NCI-H748 treated with DMSO at 0.1 percent for 48 hours (cell line): ENCODE measurements around the gene CCDC110.

Experiments
- DNase-seq: peaks from one replicate; lab custom pipeline; 2025; lab: John Stamatoyannopoulos, UW

The CCDC110 gene

DNA sequence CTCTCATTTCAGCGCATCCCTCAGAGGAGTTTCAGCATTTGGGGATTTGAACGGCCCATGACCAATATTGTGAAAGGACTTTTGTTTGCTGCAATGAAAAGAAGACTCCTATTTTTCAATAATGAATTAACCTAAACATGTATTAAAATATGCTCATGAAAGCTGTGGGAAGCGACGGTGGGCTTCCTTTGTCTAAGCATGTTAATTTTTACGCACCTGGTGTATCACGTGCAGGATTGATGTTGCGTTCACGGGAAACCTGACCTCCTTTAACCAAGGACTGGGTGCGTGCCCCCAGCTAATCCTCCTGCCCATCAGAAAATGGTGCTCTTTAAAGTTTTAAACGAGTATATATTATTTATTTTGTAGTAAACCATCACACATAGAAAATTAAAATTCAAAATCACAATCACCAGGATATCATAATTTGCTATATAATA, 590 bp upstream of the CCDC110 start:
- no peak for DNase-seq

DNA sequence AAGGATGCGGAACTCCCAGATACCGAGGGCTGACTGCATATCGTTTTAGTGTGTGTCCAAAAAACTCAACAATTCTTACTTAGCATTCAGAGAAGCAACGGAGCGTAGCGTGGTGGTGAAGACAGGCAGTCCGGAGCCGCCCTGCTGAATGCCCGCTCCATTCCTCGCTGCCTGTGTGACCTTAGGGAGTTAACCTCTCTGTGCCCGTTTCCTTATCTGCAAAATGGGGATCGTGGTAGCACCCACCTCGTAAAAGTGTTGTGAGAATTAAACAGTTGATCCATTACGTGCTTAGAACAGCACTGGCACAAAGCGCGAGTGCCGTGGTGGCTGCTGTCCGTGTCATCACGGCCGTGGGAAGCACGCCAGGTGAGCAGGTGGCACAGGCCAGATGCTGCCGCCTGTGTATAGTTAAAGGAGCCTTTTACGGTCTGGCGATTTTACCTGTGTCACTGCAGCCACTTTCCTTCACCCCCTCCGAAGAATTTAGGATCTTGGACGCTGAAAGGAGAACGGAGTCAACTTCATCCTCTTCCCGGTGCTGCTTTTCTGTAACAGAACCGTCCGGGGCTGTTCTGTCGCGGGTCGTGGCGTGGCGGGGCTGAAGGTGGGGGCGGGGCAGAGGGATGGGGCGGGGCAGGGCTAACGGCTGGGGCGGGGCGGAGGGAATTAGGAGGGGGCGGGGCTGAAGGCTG, 885 bp downstream of the CCDC110 start:
- peak; percentile 30 for DNase-seq

DNA sequence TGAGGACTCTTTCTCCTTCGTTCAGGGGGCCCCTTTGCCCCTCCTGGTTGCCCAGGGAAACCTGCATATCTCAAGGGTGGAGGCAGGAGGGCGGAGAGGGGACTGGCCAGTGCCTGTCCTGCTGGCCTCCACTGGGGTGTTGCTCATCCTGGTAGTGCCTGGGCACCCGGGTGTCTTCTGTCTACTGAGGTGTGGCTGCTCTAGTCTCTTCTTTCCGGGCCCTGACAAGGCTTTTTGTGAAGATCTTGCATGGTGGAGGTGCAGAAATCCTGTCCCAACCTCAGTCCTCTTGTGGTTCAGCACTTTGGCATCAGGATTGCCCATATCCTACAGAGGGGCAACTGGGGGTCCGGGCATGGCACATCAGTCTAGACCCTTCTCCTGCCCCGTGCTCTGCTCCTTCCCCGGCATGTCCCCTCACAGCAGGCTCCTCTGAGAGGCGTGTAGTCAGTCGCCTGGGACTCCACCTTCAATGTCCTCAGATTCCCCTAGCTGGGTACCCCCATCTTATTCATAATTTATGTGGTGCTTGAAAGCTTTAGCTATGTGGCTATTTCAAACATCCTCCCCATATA, 1.9 kb downstream of the CCDC110 start:
- DNase-seq: no peak

DNA sequence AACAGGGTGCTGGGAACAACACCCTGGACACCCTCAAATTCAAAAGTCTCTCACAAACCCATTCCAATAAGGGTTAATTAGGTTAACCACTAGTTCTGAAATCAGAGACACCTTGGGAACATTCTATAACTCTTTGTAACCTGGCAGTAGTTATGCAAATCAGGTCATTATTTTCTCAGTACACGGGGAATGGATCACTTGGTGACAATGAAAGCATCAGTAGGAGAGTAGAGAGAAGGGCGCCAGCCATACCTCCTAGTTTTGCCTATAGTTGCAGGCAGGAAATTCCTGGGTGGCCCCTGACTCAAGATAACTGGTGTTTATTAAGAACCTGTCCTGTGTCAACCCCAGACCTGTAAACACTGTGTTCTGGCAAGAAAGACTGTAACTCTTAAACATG, 2.5 kb downstream of the CCDC110 start:
- no peak for DNase-seq

DNA sequence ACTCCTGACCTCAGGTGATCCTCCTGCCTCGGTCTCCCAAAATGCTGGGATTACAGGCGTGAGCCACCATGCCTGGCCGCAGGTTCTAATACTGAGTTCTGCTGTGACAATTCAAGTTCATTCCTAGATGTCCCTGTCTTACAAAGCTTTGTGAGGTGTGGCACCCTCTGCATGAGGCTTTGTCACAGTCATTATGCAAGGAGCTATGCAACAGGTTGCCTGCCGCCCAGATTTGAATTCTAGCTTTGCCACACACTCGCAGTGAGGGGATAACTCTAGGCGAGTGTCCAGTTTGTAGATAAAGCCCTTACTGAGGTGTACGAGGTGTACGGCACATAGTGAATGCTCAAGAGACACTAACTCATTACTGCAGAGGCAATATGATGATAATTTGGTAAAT, 3.5 kb downstream of the CCDC110 start:
- no peak for DNase-seq

DNA sequence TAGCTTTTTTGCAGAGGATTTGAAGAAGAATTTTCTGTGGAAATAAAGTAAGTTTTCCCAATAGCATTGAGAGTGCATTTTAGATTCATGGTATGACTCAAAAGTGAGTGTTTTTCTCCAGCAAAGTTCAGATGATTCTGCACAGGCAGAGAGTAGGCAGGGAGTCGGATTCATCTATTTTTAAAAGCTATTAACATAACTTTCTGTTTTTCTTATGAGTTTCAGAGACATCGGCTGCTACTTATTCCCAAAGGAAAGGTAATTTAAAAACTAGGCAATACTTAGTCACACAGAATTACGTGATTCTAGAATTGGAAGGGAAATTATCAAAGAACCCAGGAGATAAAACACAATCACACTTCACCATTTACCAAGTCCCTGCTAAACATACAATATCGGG, 4.4 kb downstream of the CCDC110 start:
- no peak for DNase-seq

DNA sequence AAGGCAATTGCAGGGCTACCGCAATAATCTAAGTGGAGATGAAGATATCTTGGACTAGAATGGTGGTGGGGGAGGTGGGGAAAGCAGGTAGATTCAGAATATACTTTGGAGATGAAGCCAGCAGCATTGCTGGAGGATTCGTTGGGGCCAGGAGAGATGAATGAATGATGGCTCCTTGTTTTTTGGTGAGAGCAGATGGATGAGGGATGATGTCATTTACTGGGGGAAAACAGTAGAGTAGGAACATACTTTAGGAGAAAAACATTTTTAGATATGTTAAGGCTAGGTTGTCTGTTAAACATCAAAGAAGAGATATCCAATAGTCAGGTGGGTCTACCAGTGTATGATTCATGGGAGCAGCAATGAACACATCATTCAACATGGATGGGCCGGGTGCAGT, 5.8 kb downstream of the CCDC110 start:
- no peak for DNase-seq

DNA sequence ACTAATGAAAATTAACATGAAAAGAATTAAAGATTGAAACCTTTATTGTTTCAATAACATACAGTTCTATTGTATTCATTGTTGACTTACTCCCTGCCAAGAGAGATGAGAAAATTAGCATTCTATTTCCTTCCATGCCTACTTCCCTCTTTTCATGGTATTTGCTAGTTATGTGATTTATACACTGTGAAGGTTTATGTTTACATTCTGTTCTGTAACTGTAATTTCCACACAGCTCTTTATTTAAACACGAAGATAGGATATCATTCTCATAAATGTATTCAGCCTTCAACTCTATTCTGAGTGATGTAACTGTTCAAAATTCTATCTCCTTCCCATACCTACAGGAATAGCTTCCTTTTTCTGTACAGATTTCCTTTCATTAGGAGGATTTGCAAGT, 6.6 kb downstream of the CCDC110 start:
- DNase-seq: no peak

DNA sequence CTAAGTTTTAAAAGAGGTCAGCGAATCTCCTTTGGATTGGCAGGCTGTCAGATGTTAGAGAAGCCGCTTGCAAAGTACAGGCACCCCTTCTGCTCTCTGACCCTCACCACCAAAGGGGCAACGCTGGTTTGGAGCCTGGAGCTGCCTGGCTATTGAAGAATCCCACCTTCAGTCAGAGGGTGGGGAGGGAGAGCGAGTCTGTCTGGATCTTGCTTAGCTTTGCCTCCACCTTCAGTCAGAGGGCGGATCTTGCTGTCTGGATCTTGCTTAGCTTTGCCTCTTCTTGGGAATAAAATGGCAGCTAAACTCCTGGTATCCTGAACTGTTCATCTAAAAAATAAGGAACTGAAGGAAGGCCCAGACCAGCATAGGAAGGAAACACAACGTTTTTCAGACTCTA, 7.3 kb downstream of the CCDC110 start:
- no peak for DNase-seq

DNA sequence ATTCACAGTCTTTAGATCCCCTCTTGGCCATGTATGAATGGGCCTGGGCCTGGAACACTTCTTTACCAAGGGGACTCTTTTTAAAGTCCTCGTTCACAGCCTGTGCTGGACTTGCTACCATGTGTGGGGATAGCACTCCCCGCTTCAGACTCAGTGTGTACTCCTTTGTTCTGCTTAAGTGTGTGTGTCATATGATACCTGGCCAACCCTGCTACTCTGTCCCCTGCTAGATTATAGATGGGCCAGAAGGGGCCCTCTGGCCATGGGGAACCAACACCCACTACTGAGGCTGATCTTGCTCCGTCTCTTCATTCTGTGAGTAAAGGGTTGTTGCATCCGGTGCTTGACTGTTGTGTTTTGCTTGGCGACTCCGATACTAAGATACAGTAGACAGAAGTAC, 8.0 kb downstream of the CCDC110 start:
- DNase-seq: no peak

DNA sequence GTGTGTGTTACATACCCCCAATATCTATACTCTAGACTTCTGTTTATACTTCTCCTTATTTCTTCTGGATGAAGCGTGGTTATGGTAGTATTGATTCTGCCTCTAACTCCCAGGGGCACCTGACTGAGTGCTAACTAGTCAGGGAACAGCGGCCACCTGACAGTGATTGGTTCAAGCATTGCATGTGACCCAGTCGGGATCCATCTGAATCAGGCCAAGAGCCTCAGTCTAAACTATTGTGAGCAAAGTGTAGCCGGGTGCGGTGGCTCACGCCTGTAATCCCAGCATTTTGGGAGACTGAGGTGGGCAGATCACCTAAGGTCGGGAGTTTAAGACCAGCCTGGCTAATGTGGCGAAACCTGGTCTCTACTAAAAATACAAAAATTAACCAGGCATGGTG, 10.0 kb downstream of the CCDC110 start:
- no peak for DNase-seq

DNA sequence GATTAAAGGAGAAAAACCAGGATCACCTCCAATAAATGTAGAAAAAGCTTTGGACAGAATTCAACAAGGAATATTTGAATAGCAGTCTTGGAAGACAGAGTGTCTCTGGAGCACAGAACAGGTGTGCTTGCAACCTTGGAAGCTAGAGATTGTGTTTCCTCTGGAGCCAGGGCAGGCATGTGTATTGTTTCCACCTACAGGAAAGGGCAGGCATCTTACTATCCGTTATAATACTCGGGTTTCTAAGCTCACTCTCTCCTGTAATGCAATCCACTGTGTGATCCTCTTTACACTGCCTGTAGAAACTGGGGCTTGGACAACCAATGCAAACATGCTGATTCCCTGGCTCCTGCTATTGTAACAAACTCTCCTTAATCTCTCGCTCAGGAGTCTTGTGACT, 14.4 kb downstream of the CCDC110 start:
- DNase-seq: no peak

DNA sequence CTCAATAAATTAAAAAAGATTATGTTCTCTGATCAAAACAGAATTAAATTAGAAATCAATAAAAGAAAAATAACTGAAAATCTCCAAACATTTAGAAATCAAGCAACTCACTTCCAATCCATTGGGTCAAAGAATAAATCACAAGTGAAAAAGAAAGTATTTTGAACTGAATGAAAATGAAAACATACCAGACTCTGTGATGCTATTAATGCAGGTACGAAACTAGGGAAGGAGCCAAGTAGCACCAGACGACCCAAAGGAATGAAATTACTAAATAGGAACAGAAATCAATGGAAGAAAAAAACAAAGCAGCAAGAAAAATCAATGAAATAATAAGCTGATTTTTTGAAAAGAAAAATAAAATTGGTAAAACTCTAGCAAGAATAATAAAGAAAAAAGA, 15.4 kb downstream of the CCDC110 start:
- no peak for DNase-seq

DNA sequence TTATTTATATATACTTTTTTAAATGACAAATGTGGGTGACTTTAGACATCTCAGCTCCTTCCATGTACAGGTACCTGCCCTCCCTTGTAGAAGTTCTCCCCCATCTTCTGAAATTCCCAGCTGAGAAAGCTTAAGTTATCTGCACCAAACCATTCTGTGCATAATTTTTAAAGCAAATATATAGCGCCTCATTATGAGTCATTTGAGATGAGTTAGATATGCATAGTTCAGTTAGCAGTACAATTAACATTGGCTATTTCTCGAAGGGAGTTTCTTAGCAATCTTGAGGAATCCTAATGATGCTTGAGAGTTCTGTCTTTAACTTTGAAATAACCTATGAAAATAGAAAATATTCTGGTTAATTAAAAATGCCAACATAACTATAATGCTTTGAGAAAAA, 26.3 kb downstream of the CCDC110 start:
- no peak for DNase-seq

DNA sequence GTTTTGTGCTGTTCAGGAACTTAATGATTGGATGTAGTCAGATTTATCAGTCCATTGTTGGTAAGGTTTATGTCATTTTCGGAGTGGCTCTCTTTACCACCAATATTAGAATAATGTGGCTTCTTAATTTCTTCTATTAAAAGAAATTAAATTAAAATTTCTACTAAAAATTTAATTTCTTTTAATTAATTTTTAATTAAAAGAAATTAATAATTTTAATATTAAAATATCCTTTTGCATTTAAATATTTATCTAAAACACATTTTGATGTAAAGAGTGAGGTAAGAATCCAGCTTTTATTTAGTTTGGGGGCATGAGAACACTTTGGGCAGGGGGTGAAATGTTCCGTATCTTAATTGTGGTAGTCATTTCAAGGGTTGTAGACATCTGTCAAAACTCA, 30.1 kb downstream of the CCDC110 start:
- no peak for DNase-seq

DNA sequence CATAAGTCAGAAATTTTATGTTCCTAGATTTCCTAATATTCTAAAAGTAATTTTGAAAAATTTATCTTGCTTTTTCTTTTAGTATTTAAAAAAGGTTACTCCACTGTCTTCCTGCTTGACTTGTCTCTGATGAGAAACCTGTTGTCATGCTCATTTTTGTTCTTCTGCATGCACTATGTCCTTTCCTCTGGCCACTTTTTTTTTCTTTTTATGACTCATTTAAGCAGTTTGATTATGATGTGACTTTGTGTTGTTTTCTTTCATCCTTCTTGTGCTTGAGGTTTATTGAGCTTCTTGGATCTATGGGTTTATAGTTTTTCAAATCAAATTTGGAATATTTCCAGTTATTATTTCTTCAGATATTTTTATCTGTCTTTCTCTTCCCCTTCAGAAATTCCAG, 33.7 kb downstream of the CCDC110 start:
- no peak for DNase-seq

DNA sequence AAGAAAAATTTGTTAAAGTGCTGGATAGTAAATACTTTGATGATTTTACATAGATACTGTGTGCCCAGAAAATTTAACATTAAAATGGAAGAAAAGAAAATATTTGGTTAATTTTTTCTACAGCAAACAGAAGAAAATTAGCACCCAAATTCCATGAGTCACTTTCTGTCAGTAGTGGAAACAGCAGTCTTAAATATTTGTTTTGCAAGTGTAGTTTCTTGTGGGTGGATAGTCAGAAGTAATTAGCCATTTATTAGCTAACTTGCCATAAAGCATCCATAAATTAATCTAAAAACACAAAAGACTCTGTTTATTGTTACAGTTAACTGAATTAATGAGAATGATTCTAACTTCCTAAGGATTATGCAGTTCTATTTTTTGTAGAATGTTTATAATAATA, 36.1 kb downstream of the CCDC110 start:
- DNase-seq: no peak

DNA sequence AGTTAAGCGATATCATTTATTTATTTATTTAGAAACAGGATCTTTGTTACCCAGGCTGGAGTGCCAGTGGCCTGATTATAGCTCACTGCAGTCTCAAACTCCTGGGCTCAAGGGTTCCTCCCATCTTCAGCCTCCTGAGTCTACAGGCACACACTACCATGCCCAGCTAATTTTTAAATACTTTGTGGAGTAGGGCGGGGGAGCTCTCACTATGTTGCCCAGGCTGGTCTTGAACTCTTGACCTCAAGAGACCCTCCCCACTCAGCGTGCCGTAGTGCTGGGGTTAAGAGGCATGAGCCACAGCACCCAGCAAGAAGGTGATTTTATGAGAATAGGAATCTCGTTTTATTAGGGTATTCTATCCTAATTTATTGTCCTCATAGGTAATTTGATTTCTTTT, 41.9 kb downstream of the CCDC110 start:
- DNase-seq: no peak

DNA sequence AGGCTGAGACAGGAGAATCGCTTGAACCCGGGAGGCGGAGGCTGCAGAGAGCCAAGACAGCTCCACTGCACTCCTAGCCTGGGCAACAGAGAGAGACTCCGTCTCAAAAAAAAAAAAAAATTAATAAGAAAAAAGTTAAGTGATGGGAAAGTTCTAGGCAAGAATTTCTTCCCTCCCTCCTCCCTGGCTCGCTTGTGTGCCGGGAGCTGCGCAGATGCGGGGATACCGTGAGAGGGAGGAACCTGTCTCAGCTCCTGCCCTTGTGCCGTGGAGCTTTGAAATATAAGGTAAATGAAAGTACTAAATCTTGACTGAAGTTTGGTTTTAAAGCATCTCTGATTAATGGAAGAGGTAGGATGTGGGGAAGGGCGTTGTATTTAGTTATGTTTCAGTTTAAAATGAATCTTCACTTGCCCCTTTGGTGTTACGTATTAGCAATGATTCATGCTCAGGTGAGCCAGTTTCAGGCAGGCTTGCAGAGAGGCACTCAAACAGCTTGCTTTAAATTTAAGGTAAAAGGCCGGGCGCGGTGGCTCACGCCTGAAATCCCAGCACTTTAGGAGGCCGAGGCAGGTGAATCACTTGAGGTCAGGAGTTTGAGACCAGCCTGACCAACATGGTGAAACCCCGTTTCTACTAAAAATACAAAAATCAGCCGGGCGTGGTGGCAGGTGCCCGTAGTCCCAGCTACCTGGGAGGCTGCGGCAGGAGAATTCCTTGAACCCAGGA, 44.4 kb downstream of the CCDC110 start:
- DNase-seq: no peak

DNA sequence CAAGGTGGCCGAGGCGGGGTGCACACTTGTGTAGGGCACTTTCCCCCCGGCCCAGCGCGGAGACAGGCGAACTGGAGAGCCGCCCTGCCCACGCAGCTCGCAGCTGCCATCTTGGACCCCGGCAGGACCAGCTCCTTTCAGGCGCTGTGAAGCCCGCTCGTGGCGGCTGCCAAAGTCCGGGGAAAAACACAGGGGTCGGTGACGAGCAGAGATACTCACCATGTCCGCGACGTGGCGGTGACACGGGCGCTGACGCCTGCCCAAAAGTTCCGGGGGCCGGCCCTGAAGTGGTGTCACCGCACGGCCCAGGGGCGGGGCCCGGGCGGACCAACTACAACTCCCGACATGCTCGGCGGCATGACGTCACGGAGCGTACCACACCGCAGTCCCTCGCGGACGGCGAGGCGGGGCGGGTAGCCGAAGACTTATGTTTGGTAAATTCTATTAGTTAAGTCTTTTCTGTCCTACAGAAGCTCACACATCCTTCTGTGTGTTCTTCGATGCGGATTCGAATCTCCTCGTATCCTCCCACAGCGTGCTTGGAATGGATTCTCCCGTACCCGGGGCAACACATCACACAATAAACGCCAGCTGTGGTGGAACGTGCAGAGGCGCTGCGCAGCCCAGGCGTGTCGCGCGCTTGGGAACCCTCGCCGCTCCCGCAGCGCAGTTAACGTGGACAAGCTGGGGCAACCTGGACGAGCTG, 45.7 kb downstream of the CCDC110 start, which contains the start of gene UFSP2:
Gene UFSP2, minus strand, starts transcription at position 318 of the 706 bp plus-strand sequence. Its CDS starts 96 bp downstream, at position 222.
- peak; percentile 55 for DNase-seq

DNA sequence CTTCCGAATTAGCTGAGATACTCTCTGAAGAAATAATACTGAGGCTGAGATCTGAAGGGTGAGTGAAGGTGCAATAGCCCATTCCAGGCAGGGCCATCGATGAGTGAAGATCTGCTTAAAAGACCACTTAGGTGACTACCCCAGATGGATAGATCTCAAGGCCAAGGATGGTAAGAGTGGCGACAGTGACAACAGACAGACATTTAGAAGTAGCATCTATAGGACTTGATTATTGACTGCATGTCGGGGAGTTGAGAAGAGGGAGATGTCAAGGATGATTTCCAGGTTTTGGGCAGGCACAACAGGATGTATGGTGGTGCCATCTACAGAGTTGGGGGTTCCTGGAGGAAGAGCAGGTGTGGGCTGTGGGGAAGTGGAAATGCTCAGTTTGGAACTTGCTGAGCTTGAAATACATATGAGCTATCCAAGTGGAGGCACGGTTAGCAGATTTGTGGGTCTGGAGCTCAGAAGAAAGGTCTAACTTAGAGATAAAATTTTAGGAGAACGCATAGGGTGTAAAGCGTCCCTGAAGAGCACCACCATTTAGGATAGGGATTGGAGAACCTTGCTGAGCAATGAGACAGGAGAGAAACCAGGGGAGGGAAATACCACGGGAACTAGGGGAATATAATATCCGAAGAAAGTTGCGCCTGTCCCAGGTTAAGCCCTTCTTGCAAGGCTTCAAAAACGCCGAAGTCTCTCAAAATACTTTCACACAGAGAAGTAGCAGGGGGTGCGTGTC, 46.5 kb downstream of the CCDC110 start:
- DNase-seq: no peak
